ENCODE results near the gene RBM25. TPM values are rescaled to one million over a fixed set of nuclear protein-coding genes. Genes with fewer than 3 reads are reported as not detected.

Gene RBM25
- total and polyA plus RNA-seq, 3 donors from 2014 or later: 30.6 to 132 (median 113) TPM

GRCh38 chr14:73057944-73058223, 450 bp upstream of the RBM25 start:
- intact Hi-C loops (cut with DNase I; ENCODE audit: low total_unique reads): no loop called here
- DNase-seq: no peak
- 2 to 4% methylated on average over 8 of the region's 8 CpGs for WGBS, 2 donors
- TF ChIP-seq POLR2A (IDR thresholded peaks at IDR 0.05) (no peak), CTCF (IDR thresholded peaks at IDR 0.05) (no peak)
- Histone ChIP-seq H3K9me3 (no peaks in the 10 kb centered on the region), H3K4me3 (peak overlapping the region; percentile 77 to 98), H3K4me1 (peaks cover 25% of the 10 kb centered on the region), H3K36me3 (ENCODE audit: low read depth, missing control alignments) (no peaks in the 10 kb centered on the region), H3K27me3 (no peaks in the 10 kb centered on the region), H3K27ac (peak overlapping the region; percentile 95 to 96)

- H3K9me3 ChIP-seq: no peaks in the 10 kb centered on the region
- intact Hi-C loops (cut with DNase I; ENCODE audit: low total_unique reads): no loop called here
- peak overlapping the region; percentile 77 to 98 for H3K4me3 ChIP-seq
- H3K27me3 ChIP-seq: no peaks in the 10 kb centered on the region
- H3K27ac ChIP-seq: peak overlapping the region; percentile 95 to 96
- TF ChIP-seq POLR2A (IDR thresholded peaks at IDR 0.05): no peak
- TF ChIP-seq CTCF (IDR thresholded peaks at IDR 0.05): no peak
- H3K36me3 ChIP-seq (ENCODE audit: low read depth, missing control alignments): no peaks in the 10 kb centered on the region
- WGBS, 2 donors: 0% methylated on average over 27 of the region's 27 CpGs
- peak; percentile 50 for DNase-seq
- H3K4me1 ChIP-seq: peaks cover 25% of the 10 kb centered on the region
Measured at GRCh38 chr14:73058922-73059673, 764 bp downstream of the RBM25 start.

GRCh38 chr14:73069585-73069984, 11.3 kb downstream of the RBM25 start:
- Histone ChIP-seq H3K27ac (no peak overlapping the region), H3K4me3 (no peak overlapping the region), H3K9me3 (no peaks in the 10 kb centered on the region), H3K36me3 (ENCODE audit: low read depth, missing control alignments) (no peaks in the 10 kb centered on the region), H3K27me3 (no peaks in the 10 kb centered on the region), H3K4me1 (peaks cover 8% of the 10 kb centered on the region)
- 93% methylated on average over 4 of the region's 4 CpGs for WGBS, 2 donors
- TF ChIP-seq POLR2A (IDR thresholded peaks at IDR 0.05): no peak
- no peak for TF ChIP-seq CTCF (IDR thresholded peaks at IDR 0.05)
- intact Hi-C loops (cut with DNase I; ENCODE audit: low total_unique reads): no loop called here
- no peak for DNase-seq

- H3K4me1 ChIP-seq: no peaks in the 10 kb centered on the region
- no peak for TF ChIP-seq CTCF (IDR thresholded peaks at IDR 0.05)
- no peak for TF ChIP-seq POLR2A (IDR thresholded peaks at IDR 0.05)
- intact Hi-C loops (cut with DNase I; ENCODE audit: low total_unique reads): no loop called here
- WGBS, 2 donors: 91 to 92% methylated on average over 2 of the region's 2 CpGs
- no peak overlapping the region for H3K4me3 ChIP-seq
- no peak overlapping the region for H3K27ac ChIP-seq
- no peak for DNase-seq
- no peaks in the 10 kb centered on the region for H3K9me3 ChIP-seq
- no peaks in the 10 kb centered on the region for H3K27me3 ChIP-seq
- H3K36me3 ChIP-seq (ENCODE audit: low read depth, missing control alignments): no peaks in the 10 kb centered on the region
Measured at GRCh38 chr14:73091044-73091443, 32.7 kb downstream of the RBM25 start.

- H3K9me3 ChIP-seq: no peaks in the 10 kb centered on the region
- H3K4me3 ChIP-seq: no peak overlapping the region
- no peaks in the 10 kb centered on the region for H3K27me3 ChIP-seq
- 94 to 96% methylated on average over 11 of the region's 11 CpGs for WGBS, 2 donors
- no peak for TF ChIP-seq CTCF (IDR thresholded peaks at IDR 0.05)
- TF ChIP-seq POLR2A (IDR thresholded peaks at IDR 0.05): no peak
- no peaks in the 10 kb centered on the region for H3K36me3 ChIP-seq (ENCODE audit: low read depth, missing control alignments)
- DNase-seq: no peak
- no peaks in the 10 kb centered on the region for H3K4me1 ChIP-seq
- H3K27ac ChIP-seq: no peak overlapping the region
- intact Hi-C loops (cut with DNase I; ENCODE audit: low total_unique reads): no loop called here
Measured at GRCh38 chr14:73097421-73097820, 39.1 kb downstream of the RBM25 start.

Data from testis (tissue), 3 donors.